C4-2B (cell line): ENCODE measurements around the gene NUP214.
"Not testable (repeated sequence)": the region's sequence is repeated elsewhere in the genome, so short reads cannot be mapped to it uniquely, and the experiment has no call there.

Source experiments
- CTCF ChIP-seq: fragments of 450-650 bp; conservative IDR thresholded peaks from 2 replicates; pipeline ENCODE4 v1.5.1; 2017; ENCODE audit warnings: mild to moderate bottlenecking
- ZFX ChIP-seq: fragments of 450-650 bp; IDR thresholded peaks from 2 replicates; pipeline ENCODE4 v1.6.1; 2017

DNA sequence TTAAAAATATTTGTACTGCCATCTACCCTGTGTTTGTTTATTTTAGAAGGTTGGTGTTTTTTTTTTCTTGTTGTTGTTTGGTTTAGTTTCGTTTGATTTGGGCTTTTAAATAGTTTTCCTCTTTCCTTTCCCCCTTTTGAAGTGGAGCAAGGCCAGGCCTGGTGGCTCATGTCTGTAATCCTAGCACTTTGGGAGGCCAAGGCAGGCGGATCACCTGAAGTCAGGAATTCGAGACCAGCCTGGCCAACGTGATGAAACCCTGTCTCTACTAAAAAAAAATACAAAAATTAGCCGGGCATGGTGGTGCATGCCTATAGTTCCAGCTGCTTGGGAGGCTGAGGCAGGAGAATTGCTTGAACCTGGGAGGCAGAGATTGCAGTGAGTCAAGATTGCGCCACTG, 65.6 kb downstream of the NUP214 start:
- not testable (repeated sequence) for TF ChIP-seq CTCF, ZFX
